Measurements from ENCODE around the gene PTPRM.

Gene PTPRM

DNA sequence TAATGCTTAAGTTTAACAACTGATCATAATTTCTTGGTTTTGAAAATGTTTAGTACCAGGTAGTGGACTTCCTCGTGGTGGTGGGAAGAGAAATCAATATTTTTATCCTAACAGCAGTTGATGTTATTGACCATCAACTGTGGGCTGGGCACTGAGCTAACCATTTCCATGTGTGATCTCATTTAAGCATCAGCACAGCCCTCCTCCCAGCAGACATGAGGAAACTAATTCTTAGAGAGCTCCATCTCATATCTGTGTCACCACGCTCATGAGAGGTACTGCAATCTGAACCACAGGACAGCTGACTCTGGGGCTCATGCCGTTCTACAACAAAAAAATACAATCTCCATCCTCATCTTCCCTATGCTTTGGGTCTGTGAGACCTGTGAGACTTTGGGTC, 709.3 kb downstream of the PTPRM start:
- DNase-seq: no peak
- H3K36me3 ChIP-seq: no peaks in the 10 kb centered on the region
- intact Hi-C loops (cut with DNase I; ENCODE audit: low total_unique reads): no loop called here
- H3K4me1 ChIP-seq: no peaks in the 10 kb centered on the region
- no peaks in the 10 kb centered on the region for H3K27me3 ChIP-seq
- H3K9me3 ChIP-seq: no peaks in the 10 kb centered on the region
- no peak overlapping the region for H3K4me3 ChIP-seq
- no peak for TF ChIP-seq CTCF (IDR thresholded peaks at IDR 0.05)
- no peak overlapping the region for H3K27ac ChIP-seq

DNA sequence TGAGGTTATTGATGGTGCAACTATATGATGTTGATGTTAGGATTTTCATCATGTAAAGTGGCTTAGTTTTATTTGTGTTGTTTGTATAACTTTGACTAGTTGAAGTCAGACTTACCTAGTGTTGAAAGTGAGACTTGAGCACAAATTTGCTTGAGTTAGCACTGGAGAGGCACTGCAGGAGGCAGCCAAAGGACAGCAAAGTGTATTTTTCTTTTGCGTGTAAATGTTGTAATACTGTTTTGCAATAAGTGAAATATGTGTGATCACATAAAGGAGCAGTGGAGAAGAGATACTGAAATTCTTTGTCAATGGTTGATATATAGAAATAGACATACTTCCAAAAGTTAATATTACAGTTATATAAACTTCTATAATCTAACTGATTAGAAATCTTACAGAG, 710.2 kb downstream of the PTPRM start:
- H3K4me3 ChIP-seq: no peak overlapping the region
- no peaks in the 10 kb centered on the region for H3K36me3 ChIP-seq
- no peaks in the 10 kb centered on the region for H3K27me3 ChIP-seq
- intact Hi-C loops (cut with DNase I; ENCODE audit: low total_unique reads): no loop called here
- no peaks in the 10 kb centered on the region for H3K4me1 ChIP-seq
- no peaks in the 10 kb centered on the region for H3K9me3 ChIP-seq
- no peak for DNase-seq
- TF ChIP-seq CTCF (IDR thresholded peaks at IDR 0.05): no peak
- H3K27ac ChIP-seq: no peak overlapping the region

DNA sequence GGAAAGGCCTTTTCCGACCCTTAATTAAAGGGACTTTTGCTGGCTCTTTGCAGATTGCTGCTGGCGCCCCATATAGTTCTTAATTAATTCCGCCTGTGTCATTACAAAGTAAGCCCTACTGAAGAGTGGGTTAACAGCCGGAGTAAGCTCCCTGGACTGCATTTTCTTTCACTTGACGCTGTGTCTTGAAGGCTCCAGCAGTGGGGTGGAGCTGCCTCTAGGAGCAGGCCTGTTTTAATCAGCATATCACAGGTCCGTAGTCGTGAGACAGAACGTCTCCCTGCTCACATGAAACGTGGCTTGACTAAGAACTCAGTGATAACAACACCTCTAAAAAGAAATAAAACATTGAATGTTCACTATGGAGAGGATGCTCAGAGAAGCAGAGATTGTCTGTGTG, 712.2 kb downstream of the PTPRM start:
- peaks cover 0 to 7% (median 0%) of the 10 kb centered on the region in 4 donors for H3K4me1 ChIP-seq
- H3K27ac ChIP-seq: no peak overlapping the region
- intact Hi-C loops (cut with DNase I; ENCODE audit: low total_unique reads): no loop called here
- no peaks in the 10 kb centered on the region for H3K27me3 ChIP-seq
- no peak for DNase-seq
- no peak for TF ChIP-seq CTCF (IDR thresholded peaks at IDR 0.05)
- no peaks in the 10 kb centered on the region for H3K36me3 ChIP-seq
- H3K4me3 ChIP-seq: no peak overlapping the region
- H3K9me3 ChIP-seq: no peaks in the 10 kb centered on the region

GRCh38 chr18:8279781-8280330, 712.7 kb downstream of the PTPRM start:
- Histone ChIP-seq H3K27ac (no peak overlapping the region), H3K4me1 (peaks cover 0 to 8% (median 0%) of the 10 kb centered on the region in 4 donors)
- intact Hi-C loops (cut with DNase I; ENCODE audit: low total_unique reads): no loop called here

DNA sequence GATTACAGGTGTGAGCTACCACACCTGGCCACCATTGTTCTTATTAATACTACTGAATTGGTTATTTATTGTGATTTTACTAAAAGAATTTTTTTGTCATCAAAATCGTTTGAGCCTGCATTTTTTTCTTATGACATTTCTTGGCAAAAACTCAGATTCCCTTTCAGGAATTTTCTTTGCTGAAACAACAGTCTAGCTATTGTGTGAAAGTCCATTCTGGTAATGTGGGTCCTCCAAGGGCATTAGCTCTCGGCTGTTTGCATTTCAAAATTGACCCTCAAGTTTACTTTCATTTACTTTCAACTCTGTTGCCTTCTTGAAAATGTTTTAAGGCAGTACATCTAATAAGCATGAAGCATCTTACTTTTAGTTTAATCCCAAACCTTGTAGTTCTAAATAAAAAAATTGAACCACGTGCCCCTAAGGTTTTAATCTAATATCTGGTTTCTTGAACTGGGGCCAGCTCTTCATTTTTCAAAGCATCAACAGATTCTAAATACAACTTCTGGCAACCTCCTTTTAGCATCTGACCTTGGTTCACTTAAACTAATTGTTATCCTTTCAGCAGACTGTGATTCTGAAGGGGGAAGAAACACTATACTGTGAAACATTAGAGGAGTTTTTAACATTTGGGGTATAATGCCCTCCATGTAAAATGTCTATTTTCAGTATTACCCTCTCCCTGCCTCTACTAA, 716.9 kb downstream of the PTPRM start:
- Histone ChIP-seq H3K27ac (no peak overlapping the region), H3K27me3 (no peaks in the 10 kb centered on the region), H3K4me1 (peaks cover 0 to 8% (median 0%) of the 10 kb centered on the region in 4 donors), H3K36me3 (no peaks in the 10 kb centered on the region), H3K9me3 (no peaks in the 10 kb centered on the region), H3K4me3 (no peak overlapping the region)
- intact Hi-C loops (cut with DNase I; ENCODE audit: low total_unique reads): no loop called here
- TF ChIP-seq CTCF (IDR thresholded peaks at IDR 0.05): no peak
- no peak for DNase-seq

More at GRCh38 chr18:8279781-8280330, 712.7 kb downstream of the PTPRM start:
- no peak for DNase-seq
- no peaks in the 10 kb centered on the region for H3K9me3 ChIP-seq
- no peak for TF ChIP-seq CTCF (IDR thresholded peaks at IDR 0.05)
- H3K4me3 ChIP-seq: no peak overlapping the region
- H3K36me3 ChIP-seq: no peaks in the 10 kb centered on the region
- no peaks in the 10 kb centered on the region for H3K27me3 ChIP-seq

Measured in tibial artery (tissue), 4 donors.